Bronchus fibroblast of lung (primary cell): ENCODE measurements around the gene CD209. TPM values are rescaled to one million over a fixed set of nuclear protein-coding genes. Genes with fewer than 3 reads are reported as not detected.

Source experiments
- total RNA-seq: library from RNA; depleted of rRNA; stranded (reverse); fragments of >200 nt; gene quantifications from 2 replicates; pipeline ENCODE4 v1.2.3, GENCODE V29; 2015

Gene CD209
- total RNA-seq: not detected in 2 replicates

GRCh38 chr19:7746903-7747884 is at the start of gene CD209:
Gene CD209, minus strand, starts transcription at chr19:7747534. Its CDS starts 23 bp downstream, at chr19:7747511.

GRCh38 chr19:7762719-7763293 is 15.5 kb upstream of the CD209 start, which contains the start of gene CLEC4M:
Gene CLEC4M, plus strand, starts transcription at chr19:7763243. Its CDS starts 24 bp downstream, at chr19:7763267.

GRCh38 chr19:7732045-7732444 is 15.3 kb downstream of the CD209 start, which contains the start of gene CLEC4G:
Gene CLEC4G, minus strand, starts transcription at chr19:7732110. Its CDS starts 8 bp downstream, at chr19:7732102.

GRCh38 chr19:7701654-7702457 is 45.5 kb downstream of the CD209 start, which contains the start of gene FCER2:
Gene FCER2, minus strand, starts transcription at chr19:7702131. Its CDS starts 2,371 bp downstream, at chr19:7699760.

Other genes with a start within 250 kb of the CD209 start
- 32.4 and 36.0 TPM in 2 replicates for gene ZNF358, start 231.4 kb downstream of the CD209 start, total RNA-seq
- 5.2 and 8.0 TPM in 2 replicates for gene MCOLN1, start 224.9 kb downstream of the CD209 start, total RNA-seq
- gene PNPLA6, start 211.8 kb downstream of the CD209 start, total RNA-seq: 86.8 and 95.0 TPM in 2 replicates
- 0.17 TPM in 1 of 2 replicates, not detected in the other for gene CAMSAP3, start 151.7 kb downstream of the CD209 start, total RNA-seq
- 31.1 and 39.8 TPM in 2 replicates for gene XAB2, start 118.0 kb downstream of the CD209 start, total RNA-seq
- 13.6 and 15.9 TPM in 2 replicates for gene PET100, start 117.7 kb downstream of the CD209 start, total RNA-seq
- not detected in 2 replicates for gene PCP2, start 113.8 kb downstream of the CD209 start, total RNA-seq
- 10.1 and 16.5 TPM in 2 replicates for gene STXBP2, start 110.4 kb downstream of the CD209 start, total RNA-seq
- gene RETN, start 78.5 kb downstream of the CD209 start, total RNA-seq: not detected in 2 replicates
- not detected in 2 replicates for gene MCEMP1, start 70.4 kb downstream of the CD209 start, total RNA-seq
- 75.8 and 93.9 TPM in 2 replicates for gene TRAPPC5, start 66.7 kb downstream of the CD209 start, total RNA-seq
- gene FCER2, start 45.4 kb downstream of the CD209 start, total RNA-seq: not detected in 2 replicates
- gene CLEC4G, start 15.4 kb downstream of the CD209 start, total RNA-seq: not detected in 2 replicates
- not detected in 2 replicates for gene CLEC4M, start 15.7 kb upstream of the CD209 start, total RNA-seq
- gene EVI5L, start 82.7 kb upstream of the CD209 start, total RNA-seq: 11.4 and 11.8 TPM in 2 replicates
- gene PRR36, start 126.9 kb upstream of the CD209 start, total RNA-seq: not detected in 2 replicates
- gene LRRC8E, start 141.0 kb upstream of the CD209 start, total RNA-seq: 3.7 and 5.9 TPM in 2 replicates
- gene MAP2K7, start 156.3 kb upstream of the CD209 start, total RNA-seq: 8.6 and 10.8 TPM in 2 replicates
- gene TGFBR3L, start 167.3 kb upstream of the CD209 start, total RNA-seq: 1.0 and 6.9 TPM in 2 replicates
- 32.8 and 34.6 TPM in 2 replicates for gene SNAPC2, start 172.8 kb upstream of the CD209 start, total RNA-seq
- gene CTXN1, start 178.6 kb upstream of the CD209 start, total RNA-seq: 3.4 and 4.4 TPM in 2 replicates
- gene TIMM44, start 196.1 kb upstream of the CD209 start, total RNA-seq: 56.2 and 56.8 TPM in 2 replicates